PFSK-1 (cell line): ENCODE measurements around the gene KITLG.

Experiments
- FOXP2 ChIP-seq: optimal IDR thresholded peaks from 2 replicates; pipeline ENCODE3; 2011; ENCODE audit warnings: borderline replicate concordance, control low read depth, inconsistent platforms; ENCODE audit not compliant: insufficient read depth; ENCODE audit errors: extremely low read length, extremely low read depth
- POLR2AphosphoS5 ChIP-seq: IDR thresholded peaks from 2 replicates; pipeline ENCODE4 v1.6.1; 2012; ENCODE audit warnings: low read depth, mild to moderate bottlenecking, control low read depth, low read length, moderate library complexity
- SIN3A ChIP-seq: IDR thresholded peaks from 2 replicates; pipeline ENCODE4 v1.6.1; 2012; ENCODE audit warnings: mild to moderate bottlenecking, low read length, moderate library complexity, borderline replicate concordance; ENCODE audit not compliant: insufficient read depth
- TAF1 ChIP-seq: IDR thresholded peaks from 2 replicates; pipeline ENCODE4 v1.6.1; 2012; ENCODE audit warnings: low read length, control low read depth, borderline replicate concordance; ENCODE audit not compliant: insufficient read depth
- TF ChIP-seq, protein P1 (sequence below), 2 experiments: IDR thresholded peaks; 2 replicates each; pipeline versions ENCODE4 v1.6.1 to v1.8.0; 2011 to 2012; ENCODE audit warnings: low read depth in 2 of 2, low read length in 2 of 2, control low read depth in 1 of 2, inconsistent platforms in 1 of 2, mild to moderate bottlenecking in 1 of 2, moderate library complexity in 1 of 2; ENCODE audit not compliant: insufficient read depth in 1 of 2

KITLG gene

DNA sequence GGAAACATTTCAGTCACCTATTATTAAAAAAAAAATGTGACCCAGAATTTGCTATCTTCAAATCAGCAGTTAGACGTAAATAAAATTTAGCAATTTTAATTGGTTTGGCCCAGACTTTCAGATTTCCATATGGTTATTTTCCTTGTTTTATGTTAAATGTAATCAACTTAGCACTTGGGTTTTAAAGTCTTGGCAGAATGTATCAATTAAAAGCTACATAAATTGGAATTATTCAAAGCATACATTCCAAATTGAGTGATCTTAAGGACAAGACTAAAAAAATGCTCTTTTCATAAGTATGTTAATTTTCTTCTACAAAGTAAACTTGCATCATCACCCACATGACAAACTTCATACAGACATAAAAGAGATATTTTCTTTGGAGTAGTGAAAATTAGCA, 3.4 kb downstream of the KITLG start:
- TF ChIP-seq TAF1 (no peak), SIN3A (no peak), POLR2AphosphoS5 (no peak), FOXP2 (no peak)
- TF ChIP-seq, protein P1, sequence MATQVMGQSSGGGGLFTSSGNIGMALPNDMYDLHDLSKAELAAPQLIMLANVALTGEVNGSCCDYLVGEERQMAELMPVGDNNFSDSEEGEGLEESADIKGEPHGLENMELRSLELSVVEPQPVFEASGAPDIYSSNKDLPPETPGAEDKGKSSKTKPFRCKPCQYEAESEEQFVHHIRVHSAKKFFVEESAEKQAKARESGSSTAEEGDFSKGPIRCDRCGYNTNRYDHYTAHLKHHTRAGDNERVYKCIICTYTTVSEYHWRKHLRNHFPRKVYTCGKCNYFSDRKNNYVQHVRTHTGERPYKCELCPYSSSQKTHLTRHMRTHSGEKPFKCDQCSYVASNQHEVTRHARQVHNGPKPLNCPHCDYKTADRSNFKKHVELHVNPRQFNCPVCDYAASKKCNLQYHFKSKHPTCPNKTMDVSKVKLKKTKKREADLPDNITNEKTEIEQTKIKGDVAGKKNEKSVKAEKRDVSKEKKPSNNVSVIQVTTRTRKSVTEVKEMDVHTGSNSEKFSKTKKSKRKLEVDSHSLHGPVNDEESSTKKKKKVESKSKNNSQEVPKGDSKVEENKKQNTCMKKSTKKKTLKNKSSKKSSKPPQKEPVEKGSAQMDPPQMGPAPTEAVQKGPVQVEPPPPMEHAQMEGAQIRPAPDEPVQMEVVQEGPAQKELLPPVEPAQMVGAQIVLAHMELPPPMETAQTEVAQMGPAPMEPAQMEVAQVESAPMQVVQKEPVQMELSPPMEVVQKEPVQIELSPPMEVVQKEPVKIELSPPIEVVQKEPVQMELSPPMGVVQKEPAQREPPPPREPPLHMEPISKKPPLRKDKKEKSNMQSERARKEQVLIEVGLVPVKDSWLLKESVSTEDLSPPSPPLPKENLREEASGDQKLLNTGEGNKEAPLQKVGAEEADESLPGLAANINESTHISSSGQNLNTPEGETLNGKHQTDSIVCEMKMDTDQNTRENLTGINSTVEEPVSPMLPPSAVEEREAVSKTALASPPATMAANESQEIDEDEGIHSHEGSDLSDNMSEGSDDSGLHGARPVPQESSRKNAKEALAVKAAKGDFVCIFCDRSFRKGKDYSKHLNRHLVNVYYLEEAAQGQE (IDR thresholded peaks at IDR 0.05; ENCODE audit: insufficient read depth in 1 of 2, low read depth in 2 of 2, low read length in 2 of 2) = no peak

DNA sequence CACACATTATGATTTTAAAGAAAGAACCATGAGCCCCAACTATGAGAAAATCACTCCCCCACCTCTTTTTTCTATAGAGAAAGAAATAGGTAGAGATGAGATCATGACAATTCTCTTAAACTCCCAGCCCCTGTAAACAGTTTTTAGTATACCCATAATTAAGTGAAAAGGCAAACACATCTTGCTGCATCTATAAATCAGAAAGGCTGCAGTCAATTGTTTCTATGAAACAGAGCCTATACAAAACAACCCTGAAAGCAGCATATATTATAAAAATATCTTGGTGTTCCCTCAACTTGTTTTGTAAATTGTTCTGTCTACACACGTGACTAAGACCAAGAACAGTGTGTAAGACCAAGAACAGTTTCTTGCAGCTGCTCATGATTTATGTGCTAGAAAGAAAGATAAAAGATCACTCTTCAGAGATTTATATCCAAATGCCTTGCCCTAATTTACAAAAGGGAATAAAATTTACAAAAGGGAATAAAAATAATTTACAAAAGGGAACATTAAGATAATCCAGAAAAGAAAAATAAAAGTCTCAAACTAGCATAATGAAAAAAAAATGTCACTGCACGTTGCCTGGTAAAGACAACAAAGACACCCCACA, 4.8 kb downstream of the KITLG start:
- no peak for TF ChIP-seq SIN3A
- TF ChIP-seq, protein P1 (IDR thresholded peaks at IDR 0.05; ENCODE audit: insufficient read depth in 1 of 2, low read depth in 2 of 2, low read length in 2 of 2) = no peak
- no peak for TF ChIP-seq TAF1
- TF ChIP-seq POLR2AphosphoS5 = no peak
- TF ChIP-seq FOXP2 = no peak

DNA sequence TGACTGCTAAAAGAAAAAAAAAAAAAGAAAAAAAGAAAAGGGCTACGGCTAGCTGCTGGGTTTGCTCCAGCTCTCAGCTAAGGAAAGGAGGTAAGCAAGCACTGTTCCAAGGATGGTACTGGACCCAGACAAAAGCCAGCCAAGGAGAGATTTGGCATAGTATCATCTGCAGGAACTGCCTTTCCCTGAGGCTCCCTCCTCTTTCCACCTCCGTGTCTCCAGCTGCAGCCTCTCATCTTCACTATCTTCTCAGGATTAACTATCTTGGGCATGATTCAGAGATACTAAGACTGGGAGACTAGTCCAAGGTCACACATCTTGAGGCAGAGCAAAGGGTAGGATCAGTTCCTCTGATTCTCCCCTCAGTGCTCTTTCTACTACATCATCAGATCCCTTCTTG, 6.0 kb downstream of the KITLG start:
- TF ChIP-seq SIN3A (no peak), POLR2AphosphoS5 (no peak), TAF1 (no peak), FOXP2 (no peak)
- TF ChIP-seq, protein P1 (IDR thresholded peaks at IDR 0.05; ENCODE audit: insufficient read depth in 1 of 2, low read depth in 2 of 2, low read length in 2 of 2) = no peak

- TF ChIP-seq FOXP2 (no peak), SIN3A (no peak), TAF1 (no peak), POLR2AphosphoS5 (no peak)
- TF ChIP-seq, protein P1 (IDR thresholded peaks at IDR 0.05; ENCODE audit: insufficient read depth in 1 of 2, low read depth in 2 of 2, low read length in 2 of 2) = no peak
Measured at GRCh38 chr12:88573583-88573982, 6.7 kb downstream of the KITLG start.
